Endothelial cell of umbilical vein (primary cell): Measurements from ENCODE around the gene DTX3. TPM values are rescaled to one million over a fixed set of nuclear protein-coding genes. Genes with fewer than 3 reads are reported as not detected.

Source experiments
- BruUV-seq: library from RNA; stranded (reverse); fragments of 400-500 nt; replicated peaks from 2 replicates; lab custom pipeline; 2021; lab: Mats Ljungman, UMichigan
- CTCF ChIA-PET: fragments of 300-600, 350-600 bp; sonication (Branson Sonifier 250); formaldehyde crosslinking; loops from one replicate; lab custom pipeline; 2021; ENCODE audit warnings: antibody characterized with exemption, inconsistent platforms; lab: Charles Lee
- POLR2A ChIA-PET: fragments of 300-600, 350-600 bp; sonication (Branson Sonifier 250); formaldehyde crosslinking; loops from one replicate; lab custom pipeline; 2021; ENCODE audit warnings: antibody characterized with exemption, inconsistent platforms; lab: Charles Lee
- DNase-seq: peaks from one replicate; pipeline ENCODE4 v3.0.0-alpha.2; 2011; ENCODE audit warnings: low read depth, low spot score
- FAIRE-seq: peaks from 2 replicates; lab custom pipeline; 2011; peaks lifted over from hg19 to GRCh38; lab: Jason Lieb, UNC
- H2AFZ ChIP-seq: 2 replicates; pipeline ENCODE4 v1.6.0; 2012; ENCODE audit warnings: low read depth, low read length, control low read depth, inconsistent platforms
- H3K27ac ChIP-seq: 2 replicates; pipeline ENCODE4 v1.5.1; 2011; ENCODE audit warnings: low read depth, mild to moderate bottlenecking, control low read depth, low read length, moderate library complexity; ENCODE audit not compliant: insufficient read depth
- H3K27me3 ChIP-seq, 2 experiments: 2 replicates each; pipeline versions ENCODE4 v1.6.0 to v1.6.1; 2011; ENCODE audit warnings: low read length in 2 of 2, mixed read lengths in 1 of 2; ENCODE audit not compliant: control insufficient read depth in 2 of 2, insufficient read depth in 2 of 2
- H3K36me3 ChIP-seq, 2 experiments: 2 replicates in 1 of 2; 3 replicates in 1 of 2; pipeline ENCODE4 v1.5.1; 2011; ENCODE audit warnings: low read length in 2 of 2, mild to moderate bottlenecking in 1 of 2, moderate library complexity in 1 of 2; ENCODE audit not compliant: control insufficient read depth in 2 of 2, insufficient read depth in 2 of 2; ENCODE audit errors: extremely low read depth in 1 of 2
- H3K4me1 ChIP-seq: 3 replicates; pipeline ENCODE4 v1.5.1; 2011; ENCODE audit warnings: mild to moderate bottlenecking, low read length; ENCODE audit not compliant: control insufficient read depth, insufficient read depth; ENCODE audit errors: extremely low read depth
- H3K4me2 ChIP-seq: 2 replicates; pipeline ENCODE4 v1.6.1; 2011; ENCODE audit warnings: low read length, control low read depth, mixed read lengths; ENCODE audit not compliant: insufficient read depth
- H3K4me3 ChIP-seq, 3 experiments: fragments of 200-600 bp in 1 of 3; sonication (generic), shearing (Covaris generic) in 1 of 3; replicated peaks in 1 of 3; 2 replicates each; pipeline ENCODE4 v1.5.1; 2011 to 2016; ENCODE audit warnings: control low read depth in 3 of 3, low read length in 3 of 3, mild to moderate bottlenecking in 2 of 3, inconsistent platforms in 1 of 3, low read depth in 1 of 3, moderate library complexity in 1 of 3; ENCODE audit not compliant: insufficient read depth in 1 of 3
- H3K79me2 ChIP-seq: 2 replicates; pipeline ENCODE4 v1.6.0; 2012; ENCODE audit warnings: low read length, inconsistent platforms; ENCODE audit not compliant: control insufficient read depth, insufficient read depth
- H3K9ac ChIP-seq: replicated peaks from 2 replicates; pipeline ENCODE3; 2011; ENCODE audit warnings: low read length, control low read depth; ENCODE audit not compliant: insufficient read depth; ENCODE audit errors: extremely low read depth
- H3K9me1 ChIP-seq: replicated peaks from 3 replicates; pipeline ENCODE4 v1.6.0; 2011; ENCODE audit warnings: mild to moderate bottlenecking, low read length; ENCODE audit not compliant: control insufficient read depth, insufficient read depth; ENCODE audit errors: extremely low read depth
- H3K9me3 ChIP-seq: replicated peaks from 2 replicates; pipeline ENCODE4 v1.5.1; 2012; ENCODE audit warnings: low read length, inconsistent platforms; ENCODE audit not compliant: control insufficient read depth, insufficient read depth
- H4K20me1 ChIP-seq: replicated peaks from 2 replicates; pipeline ENCODE3; 2011; ENCODE audit warnings: mild to moderate bottlenecking, low read length; ENCODE audit not compliant: control insufficient read depth, insufficient read depth; ENCODE audit errors: extremely low read depth
- CTCF ChIP-seq, 2 donors: IDR thresholded peaks; 1 replicate in 1 of 2; 2 replicates in 1 of 2; pipeline ENCODE4 v1.5.1; 2011; ENCODE audit warnings: low read length in 2 of 2, mild to moderate bottlenecking in 2 of 2, moderate library complexity in 2 of 2, control low read depth in 1 of 2, inconsistent platforms in 1 of 2, low read depth in 1 of 2; ENCODE audit not compliant: insufficient read depth in 1 of 2; ENCODE audit errors: extremely low read depth in 1 of 2
- EZH2 ChIP-seq: IDR thresholded peaks from 2 replicates; pipeline ENCODE4 v1.6.1; 2012; ENCODE audit warnings: borderline replicate concordance, low read depth, mild to moderate bottlenecking, moderate library complexity, low read length, inconsistent platforms; ENCODE audit not compliant: severe bottlenecking
- GATA2 ChIP-seq: IDR thresholded peaks from 2 replicates; pipeline ENCODE4 v1.7.0; 2011; ENCODE audit warnings: low read depth, mild to moderate bottlenecking, moderate library complexity, mixed read lengths, low read length; ENCODE audit not compliant: insufficient read length, insufficient read depth
- JUN ChIP-seq: IDR thresholded peaks from 2 replicates; pipeline ENCODE4 v1.6.1; 2011; ENCODE audit warnings: borderline replicate concordance, low read depth; ENCODE audit not compliant: insufficient read length, insufficient read depth
- MYC ChIP-seq: IDR thresholded peaks from one replicate; pipeline ENCODE4 v1.6.1; 2011; ENCODE audit warnings: mild to moderate bottlenecking, low read depth, low read length
- POLR2AphosphoS5 ChIP-seq: IDR thresholded peaks from 2 replicates; pipeline ENCODE4 v1.6.1; 2012; ENCODE audit warnings: low read depth, mild to moderate bottlenecking, control low read depth, low read length, moderate library complexity; ENCODE audit not compliant: insufficient read depth
- dilution Hi-C: fragments of 300-500 bp; cut with MboI; formaldehyde crosslinking; loops from one replicate; pipeline ENCODE4 v1.15.0; 2019; ENCODE audit warnings: low sequenced_read_pairs; ENCODE audit not compliant: extremely low pct_ligation_motif_present
- intact Hi-C: fragments of 100-400 bp; cut with micrococcal nuclease; formaldehyde crosslinking; loops from one replicate; pipeline ENCODE4 v1.10.0; 2022
- polyA plus RNA-seq, 4 experiments: library from polyadenylated mRNA; depleted of rRNA in 3 of 4; stranded (reverse) in 3 of 4; unstranded in 1 of 4; fragments of >200 nt; gene quantifications; 2 replicates each; pipeline versions ENCODE4 v1.2.1 to v1.2.3, GENCODE V29; 2011 to 2012; ENCODE audit warnings: missing spikeins in 1 of 4
- total RNA-seq: library from RNA; stranded (reverse); gene quantifications from 2 replicates; pipeline ENCODE4 v1.2.3, GENCODE V29; 2021
- TF ChIP-seq, protein P1 (sequence below): IDR thresholded peaks from 2 replicates; pipeline ENCODE4 v1.6.1; 2011; ENCODE audit not compliant: insufficient read depth, insufficient read length

DTX3 gene
- total and polyA plus RNA-seq, 2 donors (not counting 3 experiments of a cell fraction or from before 2014, with no cell fraction given): 34.5 to 51.4 TPM

GRCh38 chr12:57628280-57629191 lies 23.9 kb downstream of the DTX3 start:
- no peaks in the 10 kb centered on the region for H3K9me1 ChIP-seq
- no peak for DNase-seq
- no peak overlapping the region for H2AFZ ChIP-seq
- POLR2A ChIA-PET: no interaction called here
- dilution Hi-C loops: no loop called here
- no peak for FAIRE-seq
- H3K4me1 ChIP-seq: no peaks in the 10 kb centered on the region
- intact Hi-C loops: no loop called here
- H3K36me3 ChIP-seq: no peaks in the 10 kb centered on the region
- H3K79me2 ChIP-seq: no peaks in the 10 kb centered on the region
- H3K4me2 ChIP-seq: no peak overlapping the region
- no peak overlapping the region for H3K9ac ChIP-seq
- CTCF ChIA-PET: interaction anchor here (7.2 kb wide), 1 partner anchor 47 kb away, joined by 109 read pairs; no protein-coding TSS in a partner anchor
- no peaks in the 10 kb centered on the region for H3K9me3 ChIP-seq
- no TSS peak for BruUV-seq
- H3K27ac ChIP-seq: no peak overlapping the region
- H4K20me1 ChIP-seq: no peaks in the 10 kb centered on the region
- H3K27me3 ChIP-seq: peaks cover 46 to 59% of the 10 kb centered on the region in 2 experiments
- no peak for TF ChIP-seq CTCF (IDR thresholded peaks at IDR 0.05; ENCODE audit: extremely low read depth in 1 of 2, insufficient read depth in 1 of 2, low read depth in 1 of 2, low read length in 2 of 2)
- TF ChIP-seq GATA2: no peak
- TF ChIP-seq JUN: no peak
- TF ChIP-seq MYC: no peak
- TF ChIP-seq POLR2AphosphoS5: no peak
- TF ChIP-seq, protein P1, sequence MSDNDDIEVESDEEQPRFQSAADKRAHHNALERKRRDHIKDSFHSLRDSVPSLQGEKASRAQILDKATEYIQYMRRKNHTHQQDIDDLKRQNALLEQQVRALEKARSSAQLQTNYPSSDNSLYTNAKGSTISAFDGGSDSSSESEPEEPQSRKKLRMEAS: no peak
- no peak for TF ChIP-seq EZH2
- no peak overlapping the region for H3K4me3 ChIP-seq
